ENCODE data around the gene UTRN. TPM values are rescaled to one million over a fixed set of nuclear protein-coding genes. Genes with fewer than 3 reads are reported as not detected.

UTRN gene
- total and polyA plus RNA-seq, 2 experiments from 2014 or later = 53.9 to 121 TPM

- TF ChIP-seq STAT1 (IDR thresholded peaks at IDR 0.05; ENCODE audit: unreplicated experiment) (no peak), POLR2AphosphoS5 (IDR thresholded peaks at IDR 0.05; ENCODE audit: low read depth) (no peak)
- H3K79me2 ChIP-seq (replicated peaks; ENCODE audit: insufficient read depth) = peaks cover 26% of the 10 kb centered on the region
- H3K36me3 Mint-ChIP-seq (ENCODE audit: low read depth) = peaks cover 14% of the 10 kb centered on the region
- no peak overlapping the region for H2AFZ ChIP-seq
- no peak overlapping the region for H3K4me2 ChIP-seq
- H3K9me3 Mint-ChIP-seq = no peaks in the 10 kb centered on the region
- H3K27ac Mint-ChIP-seq = no peak overlapping the region
- DNase-seq (ENCODE audit: low spot score) = no peak
- no peak overlapping the region for H3K4me3 Mint-ChIP-seq
- no peak overlapping the region for H3K27ac ChIP-seq (ENCODE audit: low read depth)
- ATAC-seq = no peak
- H3K9me2 ChIP-seq (ENCODE audit: insufficient read depth) = peaks cover 3% of the 10 kb centered on the region; the same call in 1 of the 2 replicates
- H3K4me1 Mint-ChIP-seq = peaks cover 19% of the 10 kb centered on the region
- no peaks in the 10 kb centered on the region for H3F3A ChIP-seq (replicated peaks; ENCODE audit: low read depth)
- peaks cover 7% of the 10 kb centered on the region for H3K4me1 ChIP-seq (ENCODE audit: insufficient read depth)
- 0 out of 2 replicates have a peak, but pooled peaks cover 2% of the 10 kb centered on the region for H4K20me1 ChIP-seq (replicated peaks; ENCODE audit: insufficient read depth)
- peaks cover 2% of the 10 kb centered on the region for H3K27me3 Mint-ChIP-seq (ENCODE audit: insufficient read depth, low read depth, poor library complexity)
- H3K27me3 ChIP-seq (ENCODE audit: insufficient read depth) = no peaks in the 10 kb centered on the region
- no peak overlapping the region for H3K4me3 ChIP-seq
- peaks cover 3% of the 10 kb centered on the region; the same call in 1 of the 2 replicates for H3K36me3 ChIP-seq (ENCODE audit: insufficient read depth)
These were observed 19.2 kb downstream of the UTRN start for GRCh38 chr6:144304223-144304848.

GRCh38 chr6:144305567-144305966 lies 20.4 kb downstream of the UTRN start:
- Histone ChIP-seq H3K36me3 (ENCODE audit: insufficient read depth) (peaks cover 3% of the 10 kb centered on the region; the same call in 1 of the 2 replicates), H3K4me1 (ENCODE audit: insufficient read depth) (peaks cover 7% of the 10 kb centered on the region; the same call in 1 of the 2 replicates), H2AFZ (no peak overlapping the region), H3K79me2 (replicated peaks; ENCODE audit: insufficient read depth) (peaks cover 22% of the 10 kb centered on the region), H3K27ac (ENCODE audit: low read depth) (no peak overlapping the region), H3K9me2 (ENCODE audit: insufficient read depth) (peaks cover 3% of the 10 kb centered on the region; the same call in 1 of the 2 replicates), H3K27me3 (ENCODE audit: insufficient read depth) (no peaks in the 10 kb centered on the region), H4K20me1 (replicated peaks; ENCODE audit: insufficient read depth) (0 out of 2 replicates have a peak, but pooled peaks cover 2% of the 10 kb centered on the region), H3K4me3 (no peak overlapping the region), H3F3A (replicated peaks; ENCODE audit: low read depth) (no peaks in the 10 kb centered on the region), H3K4me2 (no peak overlapping the region)
- peaks cover 20% of the 10 kb centered on the region for H3K36me3 Mint-ChIP-seq (ENCODE audit: low read depth)
- no peak overlapping the region for H3K4me3 Mint-ChIP-seq
- H3K4me1 Mint-ChIP-seq = peaks cover 19% of the 10 kb centered on the region
- ATAC-seq = no peak
- no peaks in the 10 kb centered on the region for H3K9me3 Mint-ChIP-seq
- no peak for DNase-seq (ENCODE audit: low spot score)
- H3K27ac Mint-ChIP-seq = no peak overlapping the region
- peaks cover 2% of the 10 kb centered on the region for H3K27me3 Mint-ChIP-seq (ENCODE audit: insufficient read depth, low read depth, poor library complexity)
- TF ChIP-seq JUNB (IDR thresholded peaks at IDR 0.05; ENCODE audit: unreplicated experiment) (no peak), ETS1 (IDR thresholded peaks at IDR 0.05) (no peak), CREB1 (CRISPR knock-in tag; IDR thresholded peaks at IDR 0.05; ENCODE audit: low read depth) (no peak), ZNF114 (CRISPR knock-in tag; IDR thresholded peaks at IDR 0.05) (no peak), POLR2AphosphoS5 (IDR thresholded peaks at IDR 0.05; ENCODE audit: low read depth) (no peak), EZH2phosphoT487 (IDR thresholded peaks at IDR 0.05; ENCODE audit: unreplicated experiment) (no peak), STAT1 (IDR thresholded peaks at IDR 0.05; ENCODE audit: unreplicated experiment) (no peak), ZNF331 (CRISPR knock-in tag; IDR thresholded peaks at IDR 0.05; ENCODE audit: low read depth) (no peak), ZNF462 (CRISPR knock-in tag; IDR thresholded peaks at IDR 0.05) (no peak), CTCF (conservative IDR thresholded peaks at IDR 0.05; ENCODE audit: low read depth in 2 of 2) (no peak)

All from GM23338 (cell line).